A673 (cell line): ENCODE results near the gene CHD1L.
"Not testable (repeated sequence)": the region's sequence is repeated elsewhere in the genome, so short reads cannot be mapped to it uniquely, and the experiment has no call there.

Experiments
- CTCF ChIP-seq: fragments of 300-800, 200-600 bp; sonication (generic); conservative IDR thresholded peaks from 2 replicates; pipeline ENCODE4 v1.5.1; 2017; ENCODE audit warnings: low read depth, mild to moderate bottlenecking, antibody characterized with exemption, low read length, moderate library complexity, mixed read lengths
- EZH2 ChIP-seq: fragments of 200-600 bp; sonication (generic); IDR thresholded peaks from 2 replicates; pipeline ENCODE4 v1.6.1; 2017; ENCODE audit warnings: borderline replicate concordance, low read depth, mild to moderate bottlenecking, mixed read lengths, antibody characterized with exemption, low read length; ENCODE audit not compliant: poor library complexity, severe bottlenecking

- not testable (repeated sequence) for TF ChIP-seq CTCF, EZH2
Measured at GRCh38 chr1:147240131-147240721, 2.3 kb upstream of the CHD1L start.
